HG02870 (cell line): ENCODE results near the gene HSD17B10.
A peak's percentile ranks its signal among the peaks of the same experiment; 100 is the strongest.
"Not testable (repeated sequence)": the region's sequence is repeated elsewhere in the genome, so short reads cannot be mapped to it uniquely, and the experiment has no call there.

Experiments used
- ATAC-seq: cut with Tn5 transposase; IDR thresholded peaks from one replicate; pipeline ENCODE4 v1.9.1; 2021; ENCODE audit warnings: mild to moderate bottlenecking, moderate library complexity; ENCODE audit not compliant: unreplicated experiment

Gene HSD17B10

DNA sequence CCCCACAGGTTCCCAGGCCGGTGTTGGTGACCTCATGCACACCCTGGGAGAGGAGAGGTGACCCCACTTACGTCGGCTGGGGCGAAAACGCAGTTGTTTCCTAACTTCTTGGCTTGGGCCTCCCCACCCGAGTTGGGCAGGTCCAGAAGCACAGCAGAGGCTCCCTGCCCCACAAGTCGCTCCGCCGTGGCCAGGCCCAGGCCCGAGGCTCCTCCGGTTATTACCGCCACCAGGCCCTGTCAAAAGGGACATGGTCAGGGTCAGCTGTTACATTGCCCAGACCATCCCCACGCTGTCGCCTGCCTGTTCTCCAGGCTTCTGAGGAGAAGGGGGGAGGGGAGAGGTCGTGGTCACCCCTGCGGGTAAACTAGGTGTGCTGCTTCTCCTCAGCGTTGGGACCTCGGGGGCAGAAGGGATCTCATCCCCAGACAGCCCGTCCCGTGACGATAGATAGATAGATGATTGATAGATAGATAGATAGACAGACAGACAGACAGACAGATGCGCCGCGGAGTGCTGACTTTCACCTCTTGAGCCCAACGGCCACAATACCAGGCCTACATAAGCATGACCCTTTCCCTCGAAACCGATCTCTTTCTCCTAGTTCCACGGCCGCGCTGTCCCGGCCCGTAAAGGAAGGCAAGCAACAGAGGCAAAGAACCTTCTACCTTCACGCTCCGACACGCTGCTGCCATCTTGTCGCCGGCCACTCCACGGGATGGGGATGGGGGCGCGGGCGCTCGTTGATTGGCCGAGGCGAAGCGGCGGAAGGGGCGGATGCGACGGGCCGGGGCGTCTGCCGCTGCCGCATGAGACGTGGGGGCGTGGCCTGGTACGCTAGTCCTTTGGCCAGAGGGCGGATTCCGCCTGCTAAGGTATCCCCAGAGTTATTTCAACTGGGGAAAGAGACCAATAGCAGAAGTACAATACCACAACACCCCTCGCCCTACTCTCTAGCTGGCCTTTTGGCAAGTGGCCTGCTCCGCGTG is at the start of gene HSD17B10:
Gene HSD17B10 (minus strand): TSS at position 720 of the 989 bp plus-strand sequence. CDS start 25 bp downstream, at position 695.
- ATAC-seq = peak; percentile 81

DNA sequence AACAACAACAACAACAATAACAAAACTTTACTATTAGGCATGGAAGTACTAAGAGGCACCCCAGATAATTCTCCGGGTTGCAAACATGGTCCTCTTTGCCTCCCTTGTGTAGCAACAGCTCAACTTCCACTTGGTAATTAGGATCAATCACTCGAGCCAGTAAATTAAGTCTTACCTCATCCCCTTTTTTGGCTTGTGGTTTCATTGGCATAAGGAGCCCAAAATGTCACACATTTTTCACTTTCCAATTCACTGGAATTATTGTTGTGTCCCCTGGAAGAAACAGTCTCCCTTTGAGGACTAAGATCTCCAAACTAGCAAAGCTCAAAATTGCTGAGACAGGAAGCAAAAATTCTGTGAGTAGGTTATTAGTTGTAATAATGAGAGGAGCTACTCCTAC is 49.2 kb upstream of the HSD17B10 start:
- no peak for ATAC-seq

DNA sequence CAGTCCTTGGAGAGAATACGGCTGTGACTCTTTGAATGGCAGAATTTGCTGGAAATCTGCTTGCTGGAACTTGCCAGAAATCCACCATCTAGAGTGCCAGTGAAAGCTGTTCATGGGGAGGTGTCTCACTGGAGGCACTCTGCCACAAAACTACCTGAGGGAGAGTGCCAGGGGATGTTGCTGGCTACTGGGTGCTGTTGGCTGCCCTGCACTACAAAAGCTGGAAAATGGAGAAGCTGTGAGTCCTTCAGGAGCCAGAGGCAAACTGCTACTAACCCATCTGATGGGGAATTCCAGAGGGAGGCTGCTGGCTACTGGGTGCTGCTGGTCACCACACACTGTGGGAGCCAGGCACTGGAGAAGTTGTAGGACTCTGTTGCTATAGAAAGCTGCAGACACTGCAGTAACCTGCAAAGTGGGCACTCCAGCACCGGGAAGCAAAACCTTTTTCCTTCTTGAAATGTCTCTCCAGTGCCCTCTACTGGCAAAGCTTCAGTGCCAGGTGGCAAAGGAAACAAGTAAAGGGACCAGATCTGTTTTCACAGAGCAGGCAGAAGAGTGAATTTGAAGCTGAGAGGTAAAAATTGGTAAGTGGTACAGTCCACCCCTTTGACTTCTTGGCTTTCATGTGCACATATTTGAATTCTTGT is 47.8 kb upstream of the HSD17B10 start:
- no peak for ATAC-seq

DNA sequence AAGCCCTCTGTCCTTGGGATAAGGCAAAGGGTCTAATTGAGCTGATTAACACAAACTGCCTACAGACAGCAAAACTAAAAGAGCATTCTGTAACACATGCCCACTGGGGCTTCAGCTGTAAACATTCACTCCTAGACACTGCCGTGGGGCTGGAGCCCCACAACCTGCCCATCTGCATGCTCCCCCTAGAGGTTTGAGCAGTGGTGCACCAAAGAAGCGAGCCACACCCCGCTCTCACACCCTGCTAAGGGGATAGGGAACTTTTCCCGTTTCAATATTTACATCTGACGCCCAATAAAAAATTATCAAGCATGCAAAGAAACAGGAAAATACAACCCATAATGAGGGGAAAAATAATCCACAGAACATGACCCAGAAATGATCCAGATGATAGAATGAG is 46.9 kb upstream of the HSD17B10 start:
- no peak for ATAC-seq

DNA sequence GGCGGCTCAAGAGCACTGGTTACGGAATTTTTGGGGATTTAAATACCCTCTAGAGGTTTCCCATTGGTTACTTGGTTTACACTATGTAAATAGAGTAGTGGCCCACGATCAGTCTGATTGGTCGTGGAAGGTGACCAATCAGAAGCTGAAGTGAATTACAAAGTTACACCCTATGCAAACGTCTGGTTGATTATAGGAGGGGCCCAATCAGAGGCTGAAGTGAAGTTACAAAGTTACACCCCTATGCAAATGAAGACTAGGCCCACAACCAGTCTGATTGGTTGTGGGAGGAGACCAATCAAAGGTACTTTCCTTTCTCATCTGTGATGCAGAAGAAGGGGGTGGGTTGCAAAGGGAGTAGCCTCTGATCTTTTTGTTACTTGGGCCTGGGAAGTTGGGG is 45.1 kb upstream of the HSD17B10 start:
- ATAC-seq = no peak

DNA sequence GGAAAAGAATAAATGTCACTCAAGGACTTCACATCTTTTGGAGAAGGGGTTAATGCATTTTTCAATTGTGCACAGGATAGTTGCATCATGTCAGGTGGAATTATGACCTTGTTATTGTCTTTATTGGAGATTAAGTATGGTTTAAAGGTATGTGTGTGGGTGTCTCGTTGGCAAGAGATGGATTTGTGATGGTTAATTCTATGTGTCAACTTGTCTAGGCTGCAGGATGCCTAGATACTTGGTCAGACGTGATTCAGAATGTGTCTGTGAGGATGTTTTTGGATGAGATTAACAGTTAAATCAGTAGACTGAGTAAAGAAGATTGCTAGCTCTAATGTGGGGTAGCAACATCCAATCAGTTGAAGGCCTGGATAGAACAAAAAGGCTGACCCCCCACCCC is 42.2 kb upstream of the HSD17B10 start:
- ATAC-seq = no peak

DNA sequence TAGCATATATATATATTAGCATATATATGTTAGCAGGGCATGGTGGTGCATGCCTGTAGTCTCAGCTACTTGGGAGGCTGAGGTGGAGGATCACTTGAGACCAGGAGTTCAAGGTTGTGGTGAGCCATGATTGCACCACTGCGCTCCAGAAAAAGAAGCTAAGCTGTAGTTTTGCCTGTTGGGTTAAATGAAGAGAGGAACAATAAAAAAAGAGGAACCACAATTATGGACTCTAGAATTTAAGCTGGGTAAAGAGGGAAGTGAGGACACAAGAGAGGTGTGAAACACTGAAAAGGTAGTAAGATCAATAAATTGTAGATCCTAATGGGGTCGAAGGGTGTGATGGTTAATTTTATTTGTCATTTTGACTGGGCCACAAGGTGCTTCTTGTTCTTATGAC is 40.5 kb upstream of the HSD17B10 start:
- ATAC-seq = no peak

DNA sequence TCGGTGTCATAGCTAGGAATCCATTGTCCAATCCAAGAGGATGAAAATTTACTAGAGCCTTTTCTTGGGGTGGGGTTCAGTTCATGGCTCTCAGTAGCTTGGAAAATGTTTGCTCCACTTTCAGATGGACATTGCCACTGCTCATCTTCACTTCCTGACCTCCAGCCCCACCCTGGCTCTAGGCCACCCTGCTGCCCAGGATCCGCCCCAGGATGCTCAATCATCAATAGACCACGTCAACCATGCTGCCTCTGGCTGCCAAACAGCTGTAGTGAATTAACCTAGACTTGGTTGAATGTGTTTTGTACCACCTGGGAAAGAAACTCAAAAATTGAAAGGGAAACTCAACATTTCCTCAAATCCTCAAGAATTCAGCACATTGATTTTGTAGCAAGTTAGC is 37.2 kb upstream of the HSD17B10 start:
- no peak for ATAC-seq

DNA sequence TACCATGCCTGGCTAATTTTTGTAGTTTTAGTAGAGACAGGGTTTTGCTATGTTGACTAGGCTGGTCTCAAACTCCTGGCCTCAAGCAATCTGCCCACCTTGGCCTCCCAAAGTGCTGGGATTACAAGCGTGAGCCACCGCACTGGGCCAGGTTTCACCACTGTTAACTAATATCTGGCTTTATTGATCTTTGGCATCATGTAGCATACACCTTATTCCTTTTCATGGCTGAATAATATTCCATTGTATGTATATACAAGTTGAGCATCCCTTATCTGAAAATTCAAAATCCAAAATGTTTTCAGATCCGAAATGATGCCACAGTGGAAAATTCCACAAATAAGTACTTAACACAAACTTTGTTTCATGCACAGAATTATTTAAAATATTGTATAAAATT is 34.5 kb upstream of the HSD17B10 start:
- ATAC-seq = not testable (repeated sequence)

DNA sequence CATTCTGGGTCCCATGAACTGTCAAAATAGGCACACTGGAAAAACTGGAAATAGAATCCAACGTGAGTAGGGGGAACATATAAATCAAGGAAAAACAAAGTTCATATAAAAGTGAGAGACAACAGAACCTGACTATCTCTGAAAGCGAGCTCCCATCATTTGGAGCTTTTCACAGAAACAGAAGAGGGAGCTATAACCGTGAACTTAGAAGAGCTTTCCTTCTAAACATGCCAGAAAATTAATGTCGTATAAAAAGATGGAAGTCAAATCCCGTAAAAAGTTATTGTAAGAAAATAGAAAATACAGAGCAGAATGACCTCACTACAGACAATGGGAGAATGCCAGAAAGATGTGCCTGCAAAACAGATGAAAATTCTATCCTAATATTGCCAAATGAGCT is 23.9 kb upstream of the HSD17B10 start:
- no peak for ATAC-seq

DNA sequence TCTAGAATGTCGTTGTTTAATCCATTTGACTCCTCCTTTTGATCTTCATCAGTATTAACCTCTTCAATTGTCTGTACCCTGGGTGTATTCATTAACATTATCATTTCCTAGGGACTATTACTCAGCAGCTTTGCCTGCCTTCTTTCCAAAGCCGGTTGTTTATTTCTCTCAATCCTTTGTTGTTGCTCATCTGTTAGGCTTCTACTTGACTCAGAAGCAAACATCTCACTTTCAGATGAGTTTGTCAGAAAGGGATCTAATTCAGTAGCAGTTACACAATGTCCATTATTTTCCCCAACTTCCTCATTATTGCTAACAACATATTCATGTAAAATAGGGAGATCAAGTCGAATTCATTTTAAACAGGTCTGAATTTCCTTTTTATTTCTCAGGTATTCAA is 22.1 kb upstream of the HSD17B10 start:
- ATAC-seq = no peak

DNA sequence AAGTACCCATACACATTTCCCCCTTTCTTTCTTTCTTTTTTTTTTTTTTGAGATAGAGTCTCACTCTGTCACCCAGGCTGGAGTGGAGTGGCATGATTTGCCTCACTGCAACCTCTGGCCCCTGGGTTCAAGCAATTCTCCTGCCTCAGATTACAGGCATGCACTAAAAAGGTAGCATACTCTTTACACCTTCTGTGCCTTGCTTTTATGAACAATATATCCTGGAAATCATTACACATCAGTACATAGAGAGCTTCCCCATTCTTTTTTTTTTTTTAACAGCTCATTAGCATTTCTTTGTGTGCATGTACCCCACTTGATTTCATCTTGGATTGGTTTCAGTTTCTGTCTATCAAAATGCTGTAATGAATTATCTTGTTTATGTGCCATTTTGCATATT is 18.6 kb upstream of the HSD17B10 start:
- no peak for ATAC-seq

DNA sequence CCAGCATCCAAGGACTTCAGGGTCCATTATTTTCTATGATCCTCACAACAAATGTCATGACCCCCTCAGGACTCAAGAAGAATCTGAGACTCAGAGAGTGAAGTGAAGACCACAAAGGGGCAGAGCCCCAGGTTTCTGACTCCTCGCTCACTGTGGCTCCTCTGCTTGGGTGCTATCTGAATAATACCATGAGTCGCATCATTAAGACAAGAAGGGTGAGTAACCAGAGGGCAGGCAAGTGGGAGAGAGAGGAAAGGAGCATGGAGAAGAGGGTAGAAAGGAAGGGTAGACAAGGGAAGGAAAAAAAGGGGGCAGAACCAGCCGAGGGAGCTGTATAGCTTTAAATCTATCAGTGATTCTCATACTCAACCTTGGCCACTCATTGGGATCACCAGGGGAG is 15.5 kb upstream of the HSD17B10 start:
- no peak for ATAC-seq

DNA sequence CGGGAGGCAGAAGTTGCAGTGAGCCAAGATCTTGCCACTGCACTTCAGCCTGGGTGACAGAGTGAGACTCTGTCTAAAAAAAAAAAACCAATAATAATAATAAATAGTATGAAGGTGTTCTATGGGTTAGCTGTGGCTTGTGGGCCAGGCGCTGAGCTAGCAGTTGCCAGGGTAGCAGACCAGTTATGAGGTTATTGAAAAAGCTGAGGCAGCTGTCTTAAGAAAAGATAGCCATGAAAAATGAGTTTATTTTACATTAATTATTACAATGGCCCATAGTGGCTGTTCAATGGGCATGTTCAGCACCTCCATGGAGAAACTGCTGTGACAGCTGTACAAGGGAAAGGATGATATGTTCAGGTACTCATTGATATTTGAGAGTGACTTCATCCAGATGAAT is 13.3 kb upstream of the HSD17B10 start:
- ATAC-seq = no peak

DNA sequence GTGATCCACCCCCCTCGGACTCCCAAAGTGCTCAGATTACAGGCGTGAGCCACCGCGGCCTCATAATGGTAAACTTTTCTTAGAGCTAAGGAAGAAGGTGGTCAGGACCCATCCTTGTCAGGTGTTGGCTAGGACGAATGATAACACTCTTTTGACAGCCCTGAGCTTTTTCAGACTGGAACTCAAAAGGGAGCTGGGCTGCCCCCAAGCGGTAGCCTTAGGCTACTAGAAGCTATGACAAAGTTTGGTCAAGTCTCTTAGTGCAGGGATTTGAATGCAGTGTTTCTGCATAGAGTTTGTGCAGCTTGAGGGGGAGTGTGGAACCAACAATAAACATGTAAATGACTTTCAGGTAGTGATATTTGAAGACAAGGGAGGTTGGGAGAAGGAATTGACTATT is 11.8 kb upstream of the HSD17B10 start:
- no peak for ATAC-seq

DNA sequence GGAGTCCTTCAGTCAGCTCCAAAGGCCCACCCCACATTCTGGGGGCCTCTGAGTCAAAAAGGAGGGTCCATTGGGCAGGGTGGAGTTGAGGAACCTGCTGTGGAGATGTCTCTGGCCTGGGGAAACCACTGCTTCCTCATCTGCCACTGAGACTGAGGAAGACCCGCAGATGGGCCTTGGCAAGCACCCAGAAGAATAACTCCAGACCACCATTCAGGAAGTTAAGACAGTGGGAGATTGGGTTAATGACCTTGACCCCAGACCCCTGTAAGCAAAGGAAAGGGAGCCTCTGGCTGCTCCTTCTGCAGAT is 8.1 kb upstream of the HSD17B10 start:
- ATAC-seq = no peak

DNA sequence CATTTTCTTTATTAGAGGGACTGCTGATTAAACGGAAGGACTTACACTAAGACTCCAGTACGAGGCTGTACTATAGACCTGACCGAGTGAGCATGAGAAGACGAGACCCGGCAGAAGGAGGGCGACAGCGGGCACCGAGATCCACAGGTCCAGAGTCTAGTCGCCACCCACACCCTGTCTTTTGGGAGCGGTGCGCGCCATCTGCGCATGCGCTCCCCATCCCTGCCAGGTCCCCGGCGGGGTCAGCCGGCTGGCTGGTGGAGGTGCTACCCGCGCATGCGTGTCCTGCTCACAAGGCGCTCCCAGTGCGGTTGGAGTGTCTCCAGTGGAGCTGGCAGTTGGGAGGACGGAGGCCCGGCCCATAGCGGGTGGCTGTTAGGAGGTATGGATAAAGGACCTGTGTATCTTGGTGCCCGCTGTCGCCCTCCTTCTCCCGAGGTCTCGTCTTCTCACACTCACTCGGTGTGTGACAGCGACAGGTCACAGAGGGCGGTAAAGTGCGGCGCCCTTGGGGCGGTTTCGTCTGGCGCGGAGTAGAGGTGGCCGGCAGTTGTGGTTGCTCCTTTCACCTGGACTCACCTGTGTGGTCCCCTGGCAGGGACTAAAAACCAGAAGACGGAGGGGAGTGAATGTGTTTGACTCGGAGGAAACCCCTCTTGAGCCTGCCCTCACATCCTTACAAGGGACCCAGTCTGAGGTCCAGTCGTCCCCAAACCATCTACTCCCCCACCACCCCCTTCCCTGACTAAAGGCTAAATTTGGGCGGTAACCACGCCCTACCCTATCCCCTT is 7.6 kb upstream of the HSD17B10 start:
- ATAC-seq = peak; percentile 52

DNA sequence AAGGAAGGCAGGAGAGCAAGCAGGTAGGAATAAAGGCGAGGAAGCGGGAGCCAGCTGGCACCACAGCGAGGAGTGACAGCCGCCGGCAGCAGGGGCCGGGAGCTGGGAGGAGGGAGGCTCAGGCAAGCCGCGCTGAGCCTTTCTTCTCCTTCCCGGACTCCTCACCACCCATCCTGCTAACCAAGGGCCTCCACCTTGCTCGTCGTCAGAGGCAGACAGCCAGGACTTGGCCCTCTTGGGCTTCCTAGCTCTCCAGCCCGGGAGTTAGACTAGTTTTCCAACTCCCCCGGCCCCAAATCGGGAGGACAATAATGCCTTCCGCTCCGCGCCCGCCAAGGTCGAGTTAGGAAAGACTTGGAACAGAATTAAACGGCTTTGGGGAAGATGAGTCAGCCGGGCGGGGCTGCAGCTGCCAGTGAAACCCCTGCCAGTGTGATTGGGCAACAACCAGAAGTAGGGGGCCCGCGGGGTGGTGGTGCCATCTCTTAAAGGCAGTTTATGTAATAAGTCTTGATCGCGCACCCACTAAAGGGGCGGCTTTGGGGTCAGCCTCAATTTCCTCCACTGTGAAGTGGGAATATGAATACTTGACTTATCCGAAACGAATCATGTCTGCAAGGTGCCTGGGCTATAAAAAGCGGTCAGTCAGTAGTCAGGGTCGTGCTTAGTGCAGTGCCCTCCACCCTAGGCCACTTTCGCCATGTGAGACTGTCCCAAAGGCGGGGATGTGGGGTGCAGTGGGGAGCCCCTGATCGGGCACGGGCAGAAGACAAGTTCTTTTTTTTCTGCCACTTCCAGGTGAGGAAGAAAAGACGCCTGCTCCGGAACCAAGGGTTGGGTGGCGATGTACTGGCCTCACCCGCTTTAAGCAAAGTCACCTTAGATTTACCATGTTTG is 6.7 kb upstream of the HSD17B10 start:
- ATAC-seq = no peak

DNA sequence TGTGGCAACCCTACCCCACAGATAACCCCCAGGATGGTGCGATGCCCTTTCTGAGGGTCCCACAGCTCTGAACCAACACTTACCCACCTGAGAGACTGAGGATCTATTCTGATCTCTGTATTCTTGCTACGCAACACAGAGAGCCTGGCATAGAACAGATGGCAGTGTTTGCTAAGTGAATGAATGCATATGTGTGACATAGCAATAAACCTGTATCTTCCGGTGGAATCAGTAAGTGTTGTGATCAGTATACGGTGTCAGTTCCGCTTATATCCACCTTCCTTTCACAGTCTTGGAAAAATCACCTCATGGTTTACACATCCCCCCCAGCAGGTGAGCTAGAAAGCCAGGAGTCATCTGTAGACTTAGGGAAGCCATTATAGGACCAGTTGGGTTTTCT is 5.9 kb upstream of the HSD17B10 start:
- no peak for ATAC-seq

DNA sequence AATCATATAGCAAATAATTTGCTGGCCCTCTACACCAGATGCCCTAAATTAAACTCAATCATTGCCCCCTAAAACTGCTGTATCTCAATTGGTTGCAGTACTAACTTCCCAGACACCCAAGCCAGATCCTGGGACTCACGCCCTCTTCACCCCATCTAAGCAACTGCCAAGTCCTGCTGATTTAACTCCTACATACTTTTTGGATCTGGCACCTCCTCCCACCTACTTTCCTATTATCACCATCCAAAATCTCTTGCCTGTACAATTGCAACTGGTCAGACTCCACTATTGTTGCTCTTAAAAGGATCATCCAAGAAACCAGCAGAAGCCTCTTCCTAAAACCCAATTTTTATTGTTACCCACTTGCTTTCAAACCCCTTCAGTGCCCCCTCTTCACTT is 4.7 kb upstream of the HSD17B10 start:
- no peak for ATAC-seq
